ENCODE measurements around the gene FBXO34. TPM values are rescaled to one million over a fixed set of nuclear protein-coding genes. Genes with fewer than 3 reads are reported as not detected.
A peak's percentile ranks its signal among the peaks of the same experiment; 100 is the strongest.

FBXO34 gene
- total and polyA plus RNA-seq, 9 of the 15 experiments (the other 6 are each of a cell fraction or from before 2014, with no cell fraction given): 6.3 to 24.9 (median 16.2) TPM

DNA sequence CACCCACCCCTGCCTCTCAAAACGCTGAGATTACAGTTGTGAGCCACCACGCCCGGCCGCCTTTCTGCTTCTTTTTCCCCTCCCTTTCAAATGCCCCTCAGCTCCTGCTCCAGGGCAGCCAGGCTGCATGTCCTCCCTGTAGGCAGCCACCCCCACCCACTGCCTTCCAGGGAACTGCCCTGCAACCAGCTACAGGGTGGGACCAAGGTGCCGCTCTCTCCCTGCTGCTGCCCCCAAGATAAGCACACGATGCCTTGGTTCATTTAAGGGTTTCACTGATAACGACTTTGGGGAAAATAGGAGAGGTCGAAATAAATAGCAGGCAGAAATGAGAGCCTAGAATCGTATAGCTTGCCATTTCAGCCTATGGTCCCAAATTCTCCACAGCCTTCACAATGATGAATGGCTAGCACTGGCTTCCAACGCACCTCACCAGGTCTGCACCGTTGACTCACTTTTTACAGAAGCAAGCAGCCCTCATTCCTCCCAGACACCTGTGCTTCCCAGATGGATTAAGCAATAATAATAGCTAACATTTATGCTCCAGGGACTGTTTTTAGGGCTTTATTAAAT, 99.7 kb downstream of the FBXO34 start (continued):
- TF ChIP-seq, protein P1, sequence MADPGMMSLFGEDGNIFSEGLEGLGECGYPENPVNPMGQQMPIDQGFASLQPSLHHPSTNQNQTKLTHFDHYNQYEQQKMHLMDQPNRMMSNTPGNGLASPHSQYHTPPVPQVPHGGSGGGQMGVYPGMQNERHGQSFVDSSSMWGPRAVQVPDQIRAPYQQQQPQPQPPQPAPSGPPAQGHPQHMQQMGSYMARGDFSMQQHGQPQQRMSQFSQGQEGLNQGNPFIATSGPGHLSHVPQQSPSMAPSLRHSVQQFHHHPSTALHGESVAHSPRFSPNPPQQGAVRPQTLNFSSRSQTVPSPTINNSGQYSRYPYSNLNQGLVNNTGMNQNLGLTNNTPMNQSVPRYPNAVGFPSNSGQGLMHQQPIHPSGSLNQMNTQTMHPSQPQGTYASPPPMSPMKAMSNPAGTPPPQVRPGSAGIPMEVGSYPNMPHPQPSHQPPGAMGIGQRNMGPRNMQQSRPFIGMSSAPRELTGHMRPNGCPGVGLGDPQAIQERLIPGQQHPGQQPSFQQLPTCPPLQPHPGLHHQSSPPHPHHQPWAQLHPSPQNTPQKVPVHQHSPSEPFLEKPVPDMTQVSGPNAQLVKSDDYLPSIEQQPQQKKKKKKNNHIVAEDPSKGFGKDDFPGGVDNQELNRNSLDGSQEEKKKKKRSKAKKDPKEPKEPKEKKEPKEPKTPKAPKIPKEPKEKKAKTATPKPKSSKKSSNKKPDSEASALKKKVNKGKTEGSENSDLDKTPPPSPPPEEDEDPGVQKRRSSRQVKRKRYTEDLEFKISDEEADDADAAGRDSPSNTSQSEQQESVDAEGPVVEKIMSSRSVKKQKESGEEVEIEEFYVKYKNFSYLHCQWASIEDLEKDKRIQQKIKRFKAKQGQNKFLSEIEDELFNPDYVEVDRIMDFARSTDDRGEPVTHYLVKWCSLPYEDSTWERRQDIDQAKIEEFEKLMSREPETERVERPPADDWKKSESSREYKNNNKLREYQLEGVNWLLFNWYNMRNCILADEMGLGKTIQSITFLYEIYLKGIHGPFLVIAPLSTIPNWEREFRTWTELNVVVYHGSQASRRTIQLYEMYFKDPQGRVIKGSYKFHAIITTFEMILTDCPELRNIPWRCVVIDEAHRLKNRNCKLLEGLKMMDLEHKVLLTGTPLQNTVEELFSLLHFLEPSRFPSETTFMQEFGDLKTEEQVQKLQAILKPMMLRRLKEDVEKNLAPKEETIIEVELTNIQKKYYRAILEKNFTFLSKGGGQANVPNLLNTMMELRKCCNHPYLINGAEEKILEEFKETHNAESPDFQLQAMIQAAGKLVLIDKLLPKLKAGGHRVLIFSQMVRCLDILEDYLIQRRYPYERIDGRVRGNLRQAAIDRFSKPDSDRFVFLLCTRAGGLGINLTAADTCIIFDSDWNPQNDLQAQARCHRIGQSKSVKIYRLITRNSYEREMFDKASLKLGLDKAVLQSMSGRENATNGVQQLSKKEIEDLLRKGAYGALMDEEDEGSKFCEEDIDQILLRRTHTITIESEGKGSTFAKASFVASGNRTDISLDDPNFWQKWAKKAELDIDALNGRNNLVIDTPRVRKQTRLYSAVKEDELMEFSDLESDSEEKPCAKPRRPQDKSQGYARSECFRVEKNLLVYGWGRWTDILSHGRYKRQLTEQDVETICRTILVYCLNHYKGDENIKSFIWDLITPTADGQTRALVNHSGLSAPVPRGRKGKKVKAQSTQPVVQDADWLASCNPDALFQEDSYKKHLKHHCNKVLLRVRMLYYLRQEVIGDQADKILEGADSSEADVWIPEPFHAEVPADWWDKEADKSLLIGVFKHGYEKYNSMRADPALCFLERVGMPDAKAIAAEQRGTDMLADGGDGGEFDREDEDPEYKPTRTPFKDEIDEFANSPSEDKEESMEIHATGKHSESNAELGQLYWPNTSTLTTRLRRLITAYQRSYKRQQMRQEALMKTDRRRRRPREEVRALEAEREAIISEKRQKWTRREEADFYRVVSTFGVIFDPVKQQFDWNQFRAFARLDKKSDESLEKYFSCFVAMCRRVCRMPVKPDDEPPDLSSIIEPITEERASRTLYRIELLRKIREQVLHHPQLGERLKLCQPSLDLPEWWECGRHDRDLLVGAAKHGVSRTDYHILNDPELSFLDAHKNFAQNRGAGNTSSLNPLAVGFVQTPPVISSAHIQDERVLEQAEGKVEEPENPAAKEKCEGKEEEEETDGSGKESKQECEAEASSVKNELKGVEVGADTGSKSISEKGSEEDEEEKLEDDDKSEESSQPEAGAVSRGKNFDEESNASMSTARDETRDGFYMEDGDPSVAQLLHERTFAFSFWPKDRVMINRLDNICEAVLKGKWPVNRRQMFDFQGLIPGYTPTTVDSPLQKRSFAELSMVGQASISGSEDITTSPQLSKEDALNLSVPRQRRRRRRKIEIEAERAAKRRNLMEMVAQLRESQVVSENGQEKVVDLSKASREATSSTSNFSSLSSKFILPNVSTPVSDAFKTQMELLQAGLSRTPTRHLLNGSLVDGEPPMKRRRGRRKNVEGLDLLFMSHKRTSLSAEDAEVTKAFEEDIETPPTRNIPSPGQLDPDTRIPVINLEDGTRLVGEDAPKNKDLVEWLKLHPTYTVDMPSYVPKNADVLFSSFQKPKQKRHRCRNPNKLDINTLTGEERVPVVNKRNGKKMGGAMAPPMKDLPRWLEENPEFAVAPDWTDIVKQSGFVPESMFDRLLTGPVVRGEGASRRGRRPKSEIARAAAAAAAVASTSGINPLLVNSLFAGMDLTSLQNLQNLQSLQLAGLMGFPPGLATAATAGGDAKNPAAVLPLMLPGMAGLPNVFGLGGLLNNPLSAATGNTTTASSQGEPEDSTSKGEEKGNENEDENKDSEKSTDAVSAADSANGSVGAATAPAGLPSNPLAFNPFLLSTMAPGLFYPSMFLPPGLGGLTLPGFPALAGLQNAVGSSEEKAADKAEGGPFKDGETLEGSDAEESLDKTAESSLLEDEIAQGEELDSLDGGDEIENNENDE (IDR thresholded peaks at IDR 0.05; ENCODE audit: low read depth, low read length): no peak
- TF ChIP-seq, protein P2, sequence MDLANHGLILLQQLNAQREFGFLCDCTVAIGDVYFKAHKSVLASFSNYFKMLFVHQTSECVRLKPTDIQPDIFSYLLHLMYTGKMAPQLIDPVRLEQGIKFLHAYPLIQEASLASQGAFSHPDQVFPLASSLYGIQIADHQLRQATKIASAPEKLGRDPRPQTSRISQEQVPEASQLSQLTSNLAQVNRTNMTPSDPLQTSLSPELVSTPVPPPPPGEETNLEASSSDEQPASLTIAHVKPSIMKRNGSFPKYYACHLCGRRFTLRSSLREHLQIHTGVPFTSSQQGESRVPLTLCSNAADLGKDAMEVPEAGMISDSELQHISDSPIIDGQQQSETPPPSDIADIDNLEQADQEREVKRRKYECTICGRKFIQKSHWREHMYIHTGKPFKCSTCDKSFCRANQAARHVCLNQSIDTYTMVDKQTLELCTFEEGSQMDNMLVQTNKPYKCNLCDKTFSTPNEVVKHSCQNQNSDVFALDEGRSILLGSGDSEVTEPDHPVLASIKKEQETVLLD (IDR thresholded peaks at IDR 0.05): 0 out of 2 replicates have a peak, but pooled peaks have one; percentile 35
